NCI-H146 treated with DMSO at 0.1 percent for 48 hours (cell line): ENCODE results near the gene MRAP.

Experiments
- DNase-seq: peaks from one replicate; lab custom pipeline; 2025; ENCODE audit not compliant: unreplicated experiment; lab: John Stamatoyannopoulos, UW

The MRAP gene

GRCh38 chr21:32321480-32321879 is 22.8 kb downstream of the MRAP start:
- no peak for DNase-seq

GRCh38 chr21:32322103-32322502 is 23.4 kb downstream of the MRAP start:
- DNase-seq: no peak

GRCh38 chr21:32322676-32323075 is 24.0 kb downstream of the MRAP start:
- DNase-seq: no peak

- DNase-seq: no peak
These were observed 27.1 kb downstream of the MRAP start for GRCh38 chr21:32325706-32326105.

- DNase-seq: no peak
These were observed 29.9 kb downstream of the MRAP start for GRCh38 chr21:32328595-32328994.

GRCh38 chr21:32329331-32329730 is 30.7 kb downstream of the MRAP start:
- DNase-seq: no peak

- DNase-seq: no peak
These were observed 31.1 kb downstream of the MRAP start for GRCh38 chr21:32329776-32330175.

GRCh38 chr21:32330784-32331311 is 32.2 kb downstream of the MRAP start:
- peak; percentile 89 for DNase-seq

- no peak for DNase-seq
These were observed 33.0 kb downstream of the MRAP start for GRCh38 chr21:32331444-32332305.

GRCh38 chr21:32332463-32332951 is 33.9 kb downstream of the MRAP start:
- no peak for DNase-seq

- DNase-seq: no peak
These were observed 35.5 kb downstream of the MRAP start for GRCh38 chr21:32333953-32334673.

GRCh38 chr21:32334980-32335531 is 36.4 kb downstream of the MRAP start:
- DNase-seq: no peak

GRCh38 chr21:32335601-32336575 is 37.2 kb downstream of the MRAP start:
- no peak for DNase-seq

- no peak for DNase-seq
These were observed 38.1 kb downstream of the MRAP start for GRCh38 chr21:32336711-32337110.

- DNase-seq: no peak
These were observed 38.6 kb downstream of the MRAP start for GRCh38 chr21:32337206-32337605.

- DNase-seq: no peak
These were observed 39.7 kb downstream of the MRAP start for GRCh38 chr21:32338209-32338921.

GRCh38 chr21:32340863-32341848 is 42.5 kb downstream of the MRAP start:
- DNase-seq: no peak

GRCh38 chr21:32346951-32347350 is 48.3 kb downstream of the MRAP start:
- DNase-seq: no peak

- DNase-seq: no peak
These were observed 48.7 kb downstream of the MRAP start for GRCh38 chr21:32347351-32347750.
